ENCODE data around the gene ATP6V0A1. TPM values are rescaled to one million over a fixed set of nuclear protein-coding genes. Genes with fewer than 3 reads are reported as not detected.

The ATP6V0A1 gene
- total and polyA plus RNA-seq, 12 donors = 42.9 to 126 (median 88.3) TPM

DNA sequence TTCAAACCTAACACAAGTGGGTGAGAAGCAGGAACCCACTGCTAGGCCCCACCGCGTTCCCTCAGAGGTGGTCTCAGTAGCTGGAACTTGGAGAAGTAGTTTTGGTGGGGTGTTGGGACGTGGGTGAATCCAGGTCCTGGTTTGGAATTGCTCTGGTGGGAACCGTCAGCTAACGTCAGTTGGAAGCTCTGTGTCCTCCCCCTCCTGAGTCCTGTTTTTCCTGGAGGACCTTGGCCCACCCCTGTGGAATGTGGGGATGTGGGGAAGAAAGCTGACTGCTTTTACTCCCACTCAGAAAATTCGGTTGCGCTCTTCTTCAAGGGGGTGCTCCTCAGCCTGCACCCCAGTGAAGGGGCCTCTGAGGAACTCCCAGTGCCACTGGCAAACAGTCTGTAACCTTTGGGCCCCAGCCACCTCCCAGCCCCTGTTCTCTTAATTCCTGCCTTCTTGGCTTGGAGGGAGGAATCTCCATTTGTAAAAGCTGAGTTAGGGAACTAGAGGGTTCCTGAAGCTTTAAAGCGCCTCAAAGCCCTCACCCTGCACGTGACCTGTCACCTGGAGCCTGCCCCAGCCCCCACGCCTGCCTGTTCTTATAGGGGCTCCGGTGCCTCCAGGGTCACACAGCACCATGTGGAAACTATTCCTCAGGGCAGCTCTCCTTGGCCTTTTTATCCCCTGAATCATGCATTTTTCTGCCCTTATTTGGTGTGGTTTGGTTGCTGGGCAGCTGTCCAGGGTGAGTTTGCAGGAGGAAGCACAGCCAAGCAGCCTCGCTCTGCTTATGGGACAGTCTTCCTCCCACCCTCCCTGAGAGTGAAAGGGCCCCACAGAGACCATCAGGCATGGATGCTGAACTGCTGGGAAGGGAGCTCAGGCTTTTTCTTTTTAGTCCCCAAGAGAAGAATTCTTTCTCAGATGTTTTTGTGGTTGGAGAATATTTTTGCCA lies 61.1 kb downstream of the ATP6V0A1 start:
- intact Hi-C loops (cut with DNase I) = loop anchor here (5.0 to 10.0 kb wide), 4 partner anchors 93 to 205 kb away; partner anchors contain the start of gene CAVIN1 (in 1 of the 2)

GRCh38 chr17:42520540-42520951 lies 61.9 kb downstream of the ATP6V0A1 start:
- TF ChIP-seq CTCF (IDR thresholded peaks at IDR 0.05) = peak in 1 of 6 experiments; percentile 16
- peak in 1 of 2 donors; percentile 25 for TF ChIP-seq POLR2A (IDR thresholded peaks at IDR 0.05)

More for the DNA sequence above, 61.1 kb downstream of the ATP6V0A1 start:
- Histone ChIP-seq H3K9me3 (replicated peaks in 1 of 3) (no peaks in the 10 kb centered on the region), H3K27me3 (no peaks in the 10 kb centered on the region), H3K4me1 (replicated peaks in 1 of 2) (peaks cover 63 to 82% of the 10 kb centered on the region in 2 donors), H3K4me3 (no peak overlapping the region), H3K36me3 (replicated peaks in 1 of 2) (peaks cover 0 to 27% of the 10 kb centered on the region in 2 donors), H3K27ac (peak overlapping the region; percentile 94 to 99 (median 95))
- DNase-seq = peak; percentile 90 to 97 (median 97)
- 24 to 33% (median 27%) methylated on average over 5 to 12 of the region's 12 CpGs for WGBS, 4 donors
- peak in 1 of 2 donors; percentile 58 for TF ChIP-seq POLR2A (IDR thresholded peaks at IDR 0.05)
- no peak for TF ChIP-seq CTCF (IDR thresholded peaks at IDR 0.05)

DNA sequence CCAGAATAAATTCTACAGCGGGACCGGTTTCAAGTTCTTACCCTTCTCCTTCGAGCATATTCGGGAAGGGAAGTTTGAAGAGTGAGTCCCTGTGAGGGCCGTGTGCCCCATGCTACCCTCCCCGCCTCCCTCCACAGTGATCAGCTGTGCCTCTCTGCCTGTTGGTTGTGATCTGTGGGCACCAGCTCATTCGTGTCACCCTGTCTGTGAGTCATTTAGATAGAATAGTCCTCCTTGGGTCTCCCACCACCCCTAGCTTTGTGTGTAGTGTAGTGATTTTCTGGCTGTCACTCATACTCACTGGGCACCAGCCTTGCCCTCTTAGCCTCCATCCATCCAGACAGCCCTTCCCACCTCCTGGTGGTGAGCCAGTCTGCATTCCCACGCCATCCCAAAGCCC lies 62.4 kb downstream of the ATP6V0A1 start:
- H3K4me1 ChIP-seq (replicated peaks in 1 of 2) = peaks cover 73 to 92% of the 10 kb centered on the region in 2 donors
- no peaks in the 10 kb centered on the region for H3K27me3 ChIP-seq
- H3K4me3 ChIP-seq = no peak overlapping the region
- H3K9me3 ChIP-seq (replicated peaks in 1 of 3) = no peaks in the 10 kb centered on the region
- 43 to 52% (median 49%) methylated on average over 6 to 8 of the region's 8 CpGs for WGBS, 4 donors
- intact Hi-C loops (cut with DNase I) = loop anchor here (5.0 to 10.0 kb wide), 2 partner anchors 99 to 206 kb away; partner anchors contain the start of gene CAVIN1 (in 1 of the 2)
- TF ChIP-seq POLR2A (IDR thresholded peaks at IDR 0.05) (no peak), CTCF (IDR thresholded peaks at IDR 0.05) (no peak)
- H3K36me3 ChIP-seq (replicated peaks in 1 of 2) = peaks cover 0 to 18% of the 10 kb centered on the region in 2 donors
- peak in 3 of 7 donors; percentile 45 to 61 (median 49) for DNase-seq
- peak overlapping the region; percentile 94 to 99 (median 95) for H3K27ac ChIP-seq

More at GRCh38 chr17:42520540-42520951, 61.9 kb downstream of the ATP6V0A1 start:
- H3K27ac ChIP-seq = peak overlapping the region; percentile 94 to 99 (median 95)
- peaks cover 0 to 23% of the 10 kb centered on the region in 2 donors for H3K36me3 ChIP-seq (replicated peaks in 1 of 2)
- H3K27me3 ChIP-seq = no peaks in the 10 kb centered on the region
- intact Hi-C loops (cut with DNase I) = loop anchor here (5.0 to 10.0 kb wide), 2 partner anchors 98 to 206 kb away; partner anchors contain the start of gene CAVIN1 (in 1 of the 2)
- 31 to 42% (median 35%) methylated on average over 7 to 9 of the region's 9 CpGs for WGBS, 4 donors
- no peaks in the 10 kb centered on the region for H3K9me3 ChIP-seq (replicated peaks in 1 of 3)
- no peak overlapping the region for H3K4me3 ChIP-seq
- peak in 1 of 7 donors; percentile 27 for DNase-seq
- peaks cover 68 to 87% of the 10 kb centered on the region in 2 donors for H3K4me1 ChIP-seq (replicated peaks in 1 of 2)
